ENCODE data around the gene SFT2D3. TPM values are rescaled to one million over a fixed set of nuclear protein-coding genes. Genes with fewer than 3 reads are reported as not detected.

The SFT2D3 gene
- total RNA-seq, 2 donors from 2014 or later = 3.8 to 5.9 TPM

DNA sequence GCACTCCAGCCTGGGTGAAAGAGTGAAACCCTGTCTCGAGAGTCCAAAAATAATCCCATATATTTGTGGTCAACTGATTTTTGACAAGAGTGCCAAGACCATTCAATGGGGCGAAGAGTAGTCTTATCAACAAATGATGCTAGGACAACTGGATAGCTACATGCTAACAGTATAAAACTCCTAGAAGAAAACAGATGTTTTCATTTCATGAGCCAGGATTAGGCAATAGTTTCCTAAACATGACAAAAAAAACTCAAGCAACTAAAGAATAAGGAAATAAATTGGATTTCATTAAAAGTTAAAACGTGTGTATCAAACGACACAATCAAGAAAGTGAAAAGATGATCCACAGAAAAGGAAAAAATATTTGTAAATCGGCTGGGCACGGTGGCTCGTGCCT, 32.2 kb upstream of the SFT2D3 start:
- Histone ChIP-seq H3K27me3 (no peaks in the 10 kb centered on the region), H3K9me3 (peaks cover 0 to 3% of the 10 kb centered on the region in 2 donors), H3K27ac (peak overlapping the region in 1 of 2 donors; percentile 60), H3K36me3 (peaks cover 16% of the 10 kb centered on the region), H3K4me3 (no peak overlapping the region), H3K4me1 (peaks cover 0 to 83% of the 10 kb centered on the region in 2 donors)
- TF ChIP-seq, protein P1, sequence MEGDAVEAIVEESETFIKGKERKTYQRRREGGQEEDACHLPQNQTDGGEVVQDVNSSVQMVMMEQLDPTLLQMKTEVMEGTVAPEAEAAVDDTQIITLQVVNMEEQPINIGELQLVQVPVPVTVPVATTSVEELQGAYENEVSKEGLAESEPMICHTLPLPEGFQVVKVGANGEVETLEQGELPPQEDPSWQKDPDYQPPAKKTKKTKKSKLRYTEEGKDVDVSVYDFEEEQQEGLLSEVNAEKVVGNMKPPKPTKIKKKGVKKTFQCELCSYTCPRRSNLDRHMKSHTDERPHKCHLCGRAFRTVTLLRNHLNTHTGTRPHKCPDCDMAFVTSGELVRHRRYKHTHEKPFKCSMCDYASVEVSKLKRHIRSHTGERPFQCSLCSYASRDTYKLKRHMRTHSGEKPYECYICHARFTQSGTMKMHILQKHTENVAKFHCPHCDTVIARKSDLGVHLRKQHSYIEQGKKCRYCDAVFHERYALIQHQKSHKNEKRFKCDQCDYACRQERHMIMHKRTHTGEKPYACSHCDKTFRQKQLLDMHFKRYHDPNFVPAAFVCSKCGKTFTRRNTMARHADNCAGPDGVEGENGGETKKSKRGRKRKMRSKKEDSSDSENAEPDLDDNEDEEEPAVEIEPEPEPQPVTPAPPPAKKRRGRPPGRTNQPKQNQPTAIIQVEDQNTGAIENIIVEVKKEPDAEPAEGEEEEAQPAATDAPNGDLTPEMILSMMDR (IDR thresholded peaks at IDR 0.05) = no peak
- no peak for DNase-seq (ENCODE audit: low spot score)

DNA sequence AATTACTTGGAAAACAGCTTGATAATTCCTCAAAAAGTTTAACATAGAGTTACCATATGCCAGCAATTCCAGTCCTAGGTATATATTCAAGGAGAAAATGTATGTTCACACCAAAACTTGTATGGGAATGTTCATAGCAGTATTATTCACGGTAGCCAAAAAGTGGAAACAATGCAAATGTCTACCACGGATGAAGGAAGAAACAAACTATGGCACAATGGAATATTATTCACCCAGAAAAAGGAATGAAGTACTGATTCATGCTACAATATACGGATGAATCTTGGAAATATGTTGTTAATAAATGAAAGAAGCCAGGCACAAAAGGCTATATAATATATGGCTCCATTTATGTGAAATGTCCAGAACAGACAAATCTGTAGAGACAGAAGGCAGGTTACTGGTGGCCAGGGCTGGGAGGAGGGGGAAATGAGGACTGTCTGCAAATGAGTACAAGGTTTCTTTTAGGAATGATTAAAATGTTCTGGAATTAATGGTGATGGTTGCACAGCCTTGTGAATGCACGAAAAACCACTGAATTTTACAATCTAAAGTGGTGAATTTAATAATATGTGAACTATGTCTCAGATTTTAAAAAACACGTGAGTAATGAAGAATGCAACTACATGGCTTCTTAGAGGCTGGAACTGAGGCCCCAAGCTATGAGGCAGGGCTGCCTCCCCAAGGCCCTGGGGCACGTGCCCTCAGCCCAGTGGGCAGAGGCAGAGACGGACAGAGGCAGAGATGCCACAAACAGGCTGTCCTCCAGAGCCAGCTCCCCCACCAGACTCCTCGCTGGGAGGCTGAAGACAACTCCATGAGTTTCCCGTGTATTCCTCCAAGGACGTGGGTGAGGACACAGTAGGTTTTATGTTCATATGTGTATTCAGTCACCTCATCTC, 31.0 kb upstream of the SFT2D3 start:
- Histone ChIP-seq H3K4me3 (no peak overlapping the region), H3K36me3 (peaks cover 16% of the 10 kb centered on the region), H3K27ac (peak overlapping the region in 1 of 2 donors; percentile 92)

DNA sequence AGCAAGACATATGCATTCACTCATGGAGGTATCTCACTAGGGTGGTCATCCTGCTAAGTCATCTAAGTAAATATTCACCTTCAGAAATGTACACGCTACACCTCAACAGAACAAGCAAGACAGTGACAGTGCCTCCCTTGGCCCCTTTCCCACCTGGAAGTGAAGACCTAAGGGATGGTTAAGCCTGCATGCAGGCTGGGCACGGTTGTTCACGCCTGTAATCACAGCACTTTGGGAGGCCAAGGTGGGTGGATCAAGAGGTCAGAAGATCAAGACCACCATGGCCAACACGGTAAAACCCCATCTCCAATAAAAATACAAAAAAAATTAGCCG, 30.4 kb upstream of the SFT2D3 start:
- Histone ChIP-seq H3K4me3 (peak overlapping the region in 1 of 2 donors; percentile 88), H3K36me3 (peaks cover 16% of the 10 kb centered on the region), H3K9me3 (peaks cover 0 to 3% of the 10 kb centered on the region in 2 donors), H3K4me1 (peaks cover 0 to 75% of the 10 kb centered on the region in 2 donors), H3K27ac (peak overlapping the region; percentile 92 to 98), H3K27me3 (no peaks in the 10 kb centered on the region)
- DNase-seq (ENCODE audit: low spot score) = no peak
- TF ChIP-seq, protein P1 (IDR thresholded peaks at IDR 0.05) = no peak

More for the DNA sequence above, 31.0 kb upstream of the SFT2D3 start:
- DNase-seq (ENCODE audit: low spot score) = no peak
- TF ChIP-seq, protein P1 (IDR thresholded peaks at IDR 0.05) = no peak
- Histone ChIP-seq H3K4me1 (peaks cover 0 to 75% of the 10 kb centered on the region in 2 donors), H3K9me3 (peaks cover 0 to 3% of the 10 kb centered on the region in 2 donors), H3K27me3 (no peaks in the 10 kb centered on the region)

DNA sequence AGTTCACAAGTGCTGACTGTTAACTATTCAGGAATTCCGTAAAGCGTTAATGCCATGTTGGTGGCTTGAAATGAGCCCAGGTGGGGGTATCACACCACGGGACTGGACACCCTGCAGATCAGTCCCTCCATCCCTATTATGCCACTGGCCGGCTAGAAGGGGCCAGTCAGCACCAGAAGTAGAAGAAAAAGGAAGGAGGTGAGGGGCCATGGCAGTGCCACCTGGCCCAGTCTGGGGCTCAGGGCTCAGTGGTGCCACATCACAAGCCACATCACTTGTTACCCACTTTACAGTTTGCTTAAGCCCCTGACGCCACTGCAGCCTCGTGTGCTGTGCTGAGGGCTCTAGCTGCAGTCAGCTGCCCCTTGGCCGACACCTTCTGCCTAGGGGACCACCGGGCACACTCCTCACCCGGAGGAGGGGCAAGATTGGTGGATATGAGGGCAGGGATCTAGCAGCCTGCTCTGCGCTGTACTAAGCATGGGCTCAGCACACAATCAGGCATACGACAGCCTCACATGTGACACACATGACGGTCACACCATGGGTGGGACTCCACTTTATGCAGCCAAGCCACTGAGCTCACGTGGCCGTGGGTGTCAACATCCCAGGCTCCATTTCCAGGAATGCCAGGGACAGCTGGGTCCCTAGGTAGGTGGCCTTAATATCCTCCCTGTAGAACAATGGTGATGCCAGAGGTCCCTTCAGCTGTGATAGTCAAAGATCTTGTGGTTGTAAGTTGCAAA, 29.6 kb upstream of the SFT2D3 start:
- Histone ChIP-seq H3K27ac (peak overlapping the region; percentile 92 to 98), H3K4me1 (peaks cover 0 to 75% of the 10 kb centered on the region in 2 donors), H3K36me3 (peaks cover 16% of the 10 kb centered on the region), H3K4me3 (peak overlapping the region in 1 of 2 donors; percentile 88), H3K9me3 (peaks cover 0 to 3% of the 10 kb centered on the region in 2 donors), H3K27me3 (no peaks in the 10 kb centered on the region)
- TF ChIP-seq, protein P1 (IDR thresholded peaks at IDR 0.05) = no peak
- peak; percentile 53 for DNase-seq (ENCODE audit: low spot score)

DNA sequence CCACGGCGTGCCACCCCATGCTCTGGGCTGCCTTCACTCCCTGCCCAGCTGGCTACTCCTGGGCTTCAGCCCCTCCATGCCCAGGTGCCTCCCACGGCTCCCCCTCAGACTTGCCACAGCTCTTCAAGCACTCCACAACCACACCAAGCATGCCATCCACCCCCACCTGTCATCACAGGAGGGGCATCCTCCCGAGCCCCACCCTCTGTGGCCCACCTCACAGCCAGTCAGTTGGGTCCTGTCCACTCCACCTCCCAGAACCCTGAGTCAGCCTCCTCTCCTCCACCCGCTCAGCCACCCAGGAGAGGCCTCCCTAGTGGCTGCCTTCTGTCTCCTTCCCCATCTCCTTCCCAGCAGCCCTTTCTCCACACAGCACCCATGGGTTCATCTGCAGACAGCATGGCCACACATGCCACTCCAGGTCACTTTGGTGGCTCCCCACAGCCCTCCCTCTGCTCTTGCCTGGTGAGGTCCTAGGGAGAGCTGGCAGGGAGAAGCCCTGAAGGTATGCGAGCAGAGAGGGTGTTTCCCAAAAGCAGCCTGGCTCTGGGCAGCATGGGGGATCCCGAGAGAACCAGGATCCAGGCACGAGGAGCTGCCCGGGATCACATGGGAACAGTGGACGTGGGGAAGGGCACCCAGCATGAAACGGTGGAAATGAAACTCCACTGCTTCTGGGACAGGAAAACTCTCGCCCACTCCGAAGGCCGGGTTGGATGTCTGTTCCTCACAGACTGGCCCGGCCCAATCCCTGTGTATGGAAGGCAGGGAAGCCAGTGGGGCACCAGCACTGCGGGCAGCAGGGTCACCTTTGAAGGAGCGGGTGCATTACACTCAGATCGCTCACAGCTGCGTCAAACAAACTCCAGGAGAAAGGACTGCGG, 28.7 kb upstream of the SFT2D3 start:
- H3K4me1 ChIP-seq = peaks cover 0 to 77% of the 10 kb centered on the region in 2 donors
- peak overlapping the region; percentile 92 to 98 for H3K27ac ChIP-seq
- H3K9me3 ChIP-seq = peaks cover 0 to 3% of the 10 kb centered on the region in 2 donors
- H3K27me3 ChIP-seq = no peaks in the 10 kb centered on the region
- H3K4me3 ChIP-seq = peak overlapping the region; percentile 84 to 88
- TF ChIP-seq, protein P1 (IDR thresholded peaks at IDR 0.05) = no peak
- DNase-seq (ENCODE audit: low spot score) = no peak
- peaks cover 16% of the 10 kb centered on the region for H3K36me3 ChIP-seq
